Caco-2 (cell line): ENCODE results near the gene NADK. TPM values are rescaled to one million over a fixed set of nuclear protein-coding genes. Genes with fewer than 3 reads are reported as not detected.
"Not testable (repeated sequence)": the region's sequence is repeated elsewhere in the genome, so short reads cannot be mapped to it uniquely, and the experiment has no call there.

Experiments
- BruUV-seq: library from RNA; stranded (reverse); fragments of 400-500 nt; replicated peaks from 2 replicates; lab custom pipeline; 2021; lab: Mats Ljungman, UMichigan
- CTCF ChIA-PET: fragments of 300-600 bp; sonication (Branson Sonifier 250); formaldehyde crosslinking; loops from one replicate; lab custom pipeline; 2022; ENCODE audit warnings: antibody characterized with exemption; lab: Charles Lee
- POLR2A ChIA-PET: fragments of 300-600 bp; sonication (Branson Sonifier 250); formaldehyde crosslinking; loops from one replicate; lab custom pipeline; 2022; ENCODE audit warnings: antibody characterized with exemption; lab: Charles Lee
- DNase-seq, 2 experiments: peaks; one replicate each; pipeline versions ENCODE4 v3.0.0 to v3.0.0-alpha.2; 2020 to 2022
- H3K27me3 ChIP-seq: replicated peaks from 2 replicates; pipeline ENCODE4 v1.6.0; 2011; ENCODE audit warnings: low read length; ENCODE audit not compliant: control insufficient read depth, insufficient read depth
- H3K36me3 ChIP-seq: 2 replicates; pipeline ENCODE4 v1.5.1; 2011; ENCODE audit warnings: low read length; ENCODE audit not compliant: control insufficient read depth, insufficient read depth
- H3K4me1 ChIP-seq: fragments of 250-450 bp; sonication (Bioruptor Pico); 2 replicates; pipeline ENCODE4 v1.5.1; 2020; ENCODE audit warnings: mild to moderate bottlenecking
- H3K4me3 ChIP-seq: 2 replicates; pipeline ENCODE4 v1.5.1; 2011; ENCODE audit warnings: low read depth, mild to moderate bottlenecking, control low read depth, low read length
- H3K9me3 ChIP-seq: fragments of 250-450 bp; sonication (Bioruptor Pico); 2 replicates; pipeline ENCODE4 v1.5.1; 2020; ENCODE audit warnings: mild to moderate bottlenecking, moderate library complexity
- H3K27ac Mint-ChIP-seq: one replicate; pipeline ENCODE4 v1.8.0; 2022; ENCODE audit warnings: mixed read lengths; ENCODE audit not compliant: unreplicated experiment
- H3K27me3 Mint-ChIP-seq: one replicate; pipeline ENCODE4 v1.8.0; 2022; ENCODE audit warnings: mixed read lengths; ENCODE audit not compliant: insufficient read depth, unreplicated experiment
- H3K36me3 Mint-ChIP-seq: one replicate; pipeline ENCODE4 v1.8.0; 2022; ENCODE audit warnings: mild to moderate bottlenecking, mixed read lengths; ENCODE audit not compliant: insufficient read depth, unreplicated experiment
- H3K4me1 Mint-ChIP-seq: one replicate; pipeline ENCODE4 v1.8.0; 2022; ENCODE audit warnings: low read depth, mixed read lengths; ENCODE audit not compliant: unreplicated experiment
- H3K4me3 Mint-ChIP-seq: one replicate; pipeline ENCODE4 v1.8.0; 2022; ENCODE audit warnings: mild to moderate bottlenecking, moderate library complexity, mixed read lengths; ENCODE audit not compliant: unreplicated experiment
- H3K9me3 Mint-ChIP-seq: one replicate; pipeline ENCODE4 v1.8.0; 2022; ENCODE audit warnings: mixed read lengths; ENCODE audit not compliant: unreplicated experiment
- CTCF ChIP-seq, 2 experiments: fragments of 200-600 bp in 1 of 2; IDR thresholded peaks; 1 replicate in 1 of 2; 2 replicates in 1 of 2; pipeline versions ENCODE4 v1.5.1 to v1.8.0; 2011 to 2022; ENCODE audit warnings: antibody characterized with exemption in 1 of 2, control low read depth in 1 of 2, inconsistent platforms in 1 of 2, low read depth in 1 of 2, low read length in 1 of 2, mild to moderate bottlenecking in 1 of 2, moderate library complexity in 1 of 2; ENCODE audit not compliant: insufficient read depth in 1 of 2, severe bottlenecking in 1 of 2, unreplicated experiment in 1 of 2
- intact Hi-C: fragments of 100-400 bp; cut with micrococcal nuclease; formaldehyde crosslinking; loops from one replicate; pipeline ENCODE4 v1.10.0; 2022; ENCODE audit not compliant: unreplicated experiment
- total RNA-seq: library from RNA; stranded (reverse); gene quantifications from 2 replicates; pipeline ENCODE4 v1.2.3, GENCODE V29; 2022

Gene NADK
- total RNA-seq, 1 experiment from 2014 or later, result 85.8 TPM

- CTCF ChIA-PET, result no interaction called here
- Mint-ChIP-seq H3K27me3 (no peaks in the 10 kb centered on the region), H3K4me1 (no peaks in the 10 kb centered on the region), H3K9me3 (no peaks in the 10 kb centered on the region), H3K27ac (no peak overlapping the region), H3K4me3 (no peak overlapping the region), H3K36me3 (peaks cover 5% of the 10 kb centered on the region)
- DNase-seq, result no peak
- no peak overlapping the region for H3K4me3 ChIP-seq
- POLR2A ChIA-PET, result no interaction called here
- no peaks in the 10 kb centered on the region for H3K36me3 ChIP-seq
- H3K4me1 ChIP-seq, result no peaks in the 10 kb centered on the region
- no TSS peak for BruUV-seq
- H3K27me3 ChIP-seq, result no peaks in the 10 kb centered on the region
- no peaks in the 10 kb centered on the region for H3K9me3 ChIP-seq
- intact Hi-C loops, result no loop called here
- TF ChIP-seq CTCF (IDR thresholded peaks at IDR 0.05; ENCODE audit: insufficient read depth in 1 of 2, low read depth in 1 of 2, low read length in 1 of 2, severe bottlenecking in 1 of 2, unreplicated experiment in 1 of 2), result no peak
Measured at GRCh38 chr1:1703796-1704195, 74.5 kb downstream of the NADK start.

GRCh38 chr1:1702506-1702905 lies 75.8 kb downstream of the NADK start:
- H3K9me3 Mint-ChIP-seq, CTCF ChIA-PET, H3K27ac Mint-ChIP-seq, DNase-seq, H3K4me3 Mint-ChIP-seq, H3K9me3 ChIP-seq, H3K4me3 ChIP-seq, H3K4me1 ChIP-seq, H3K36me3 Mint-ChIP-seq, BruUV-seq, H3K27me3 Mint-ChIP-seq, H3K36me3 ChIP-seq, H3K27me3 ChIP-seq, POLR2A ChIA-PET, H3K4me1 Mint-ChIP-seq, intact Hi-C loops: not testable (repeated sequence)

Other genes with a start within 250 kb of the NADK start
- gene TMEM240, start 237.8 kb downstream of the NADK start, total RNA-seq, result 1.0 and 1.2 TPM in 2 replicates
- gene SSU72, start 203.6 kb downstream of the NADK start, total RNA-seq, result 91.5 and 96.2 TPM in 2 replicates
- 13.6 and 15.6 TPM in 2 replicates for gene FNDC10, start 178.3 kb downstream of the NADK start, total RNA-seq
- 31.9 and 32.4 TPM in 2 replicates for gene MIB2, start 163.0 kb downstream of the NADK start, total RNA-seq
- gene MMP23B, start 146.3 kb downstream of the NADK start, total RNA-seq, result 3.7 and 6.0 TPM in 2 replicates
- 29.3 and 30.2 TPM in 2 replicates for gene CDK11B, start 119.5 kb downstream of the NADK start, total RNA-seq
- 26.1 and 26.4 TPM in 2 replicates for gene SLC35E2B, start 85.7 kb downstream of the NADK start, total RNA-seq
- 49.6 and 53.7 TPM in 2 replicates for gene CDK11A, start 54.1 kb downstream of the NADK start, total RNA-seq
- 268 and 301 TPM in 2 replicates for gene GNB1, start 112.6 kb upstream of the NADK start, total RNA-seq
- 1.2 and 1.4 TPM in 2 replicates for gene CALML6, start 136.8 kb upstream of the NADK start, total RNA-seq
- gene TMEM52, start 140.8 kb upstream of the NADK start, total RNA-seq, result 5.8 and 6.4 TPM in 2 replicates
- not detected in 2 replicates for gene CFAP74, start 225.3 kb upstream of the NADK start, total RNA-seq
- 0.16 and 0.34 TPM in 2 replicates for gene GABRD, start 240.9 kb upstream of the NADK start, total RNA-seq